A549 (cell line): Measurements from ENCODE around the gene UGT1A10. TPM values are rescaled to one million over a fixed set of nuclear protein-coding genes. Genes with fewer than 3 reads are reported as not detected.

Experiments
- ATAC-seq, 2 experiments: fragments of 200-7000 bp in 1 of 2; fragments of >200 bp in 1 of 2; cut with Nextera tagmentation in 1 of 2; cut with Tn5 transposase in 1 of 2; 3 replicates each; pipeline versions ENCODE4 v1.8.0 to v1.9.1; 2018 to 2020; ENCODE audit warnings: mild to moderate bottlenecking in 1 of 2, moderate library complexity in 1 of 2
- CTCF ChIA-PET: fragments of 300-600 bp; sonication (Branson Sonifier 250); formaldehyde crosslinking; extraction: SDS; loops from one replicate; lab custom pipeline; 2021; ENCODE audit warnings: antibody characterized with exemption, inconsistent platforms; lab: Yijun Ruan, JAX
- POLR2A ChIA-PET: fragments of 350-600 bp; formaldehyde crosslinking; extraction: SDS; loops from one replicate; lab custom pipeline; 2021; ENCODE audit warnings: antibody characterized with exemption, inconsistent platforms; lab: Yijun Ruan, JAX
- DNase-seq, 2 experiments: peaks; one replicate each; pipeline versions ENCODE4 v3.0.0 to v3.0.0-alpha.2; 2011 to 2016; ENCODE audit warnings: low read depth in 1 of 2, low spot score in 1 of 2
- FAIRE-seq: peaks from 2 replicates; lab custom pipeline; 2011; peaks lifted over from hg19 to GRCh38; lab: Jason Lieb, UNC
- H3K27ac ChIP-seq, 2 experiments: fragments of >200 bp; sonication (Bioruptor Twin); formaldehyde crosslinking; 3 replicates each; pipeline ENCODE4 v1.5.1; 2016 to 2017
- H3K4me1 ChIP-seq: fragments of >200 bp; sonication (Bioruptor Twin); formaldehyde crosslinking; 3 replicates; pipeline ENCODE4 v1.6.1; 2016
- H3K4me2 ChIP-seq: fragments of >200 bp; sonication (Bioruptor Twin); formaldehyde crosslinking; 3 replicates; pipeline ENCODE4 v1.6.1; 2016
- H3K4me3 ChIP-seq: fragments of >200 bp; sonication (Bioruptor Twin); formaldehyde crosslinking; 3 replicates; pipeline ENCODE4 v1.5.1; 2016
- H3K9me3 ChIP-seq: fragments of >200 bp; sonication (Bioruptor Twin); formaldehyde crosslinking; 3 replicates; pipeline ENCODE4 v1.6.1; 2016
- BHLHE40 ChIP-seq: IDR thresholded peaks from 2 replicates; pipeline ENCODE4 v1.6.1; 2012; ENCODE audit warnings: low read depth, low read length, inconsistent platforms
- CEBPB ChIP-seq, 2 experiments: fragments of >200 bp in 1 of 2; sonication (Bioruptor Twin) in 1 of 2; formaldehyde crosslinking in 1 of 2; IDR thresholded peaks; 2 replicates each; pipeline ENCODE4 v1.6.1; 2012 to 2016
- E2F6 ChIP-seq: IDR thresholded peaks from 2 replicates; pipeline ENCODE4 v1.6.1; 2012; ENCODE audit warnings: low read depth, borderline replicate concordance
- FOSL2 ChIP-seq, 2 experiments: fragments of 450-650 bp in 1 of 2; fragments of >200 bp in 1 of 2; sonication (Bioruptor Twin) in 1 of 2; formaldehyde crosslinking; IDR thresholded peaks; 2 replicates each; pipeline versions ENCODE4 v1.5.0 to v1.6.1; 2016 to 2020; ENCODE audit warnings: mild to moderate bottlenecking in 1 of 2, moderate library complexity in 1 of 2
- FOXS1 ChIP-seq: fragments of 250-450 bp; sonication (Bioruptor Pico); IDR thresholded peaks from 2 replicates; pipeline ENCODE4 v1.5.0; 2020; ENCODE audit warnings: mild to moderate bottlenecking, moderate library complexity
- GATA3 ChIP-seq: IDR thresholded peaks from 2 replicates; pipeline ENCODE4 v1.6.1; 2012; ENCODE audit warnings: borderline replicate concordance
- HEYL ChIP-seq: fragments of 250-450 bp; sonication (Bioruptor Pico); IDR thresholded peaks from 2 replicates; pipeline ENCODE4 v1.8.0; 2021; ENCODE audit warnings: mild to moderate bottlenecking, moderate library complexity
- HMGXB4 ChIP-seq: fragments of 250-450 bp; sonication (Bioruptor Pico); IDR thresholded peaks from 2 replicates; pipeline ENCODE4 v1.5.0; 2021; ENCODE audit warnings: mild to moderate bottlenecking, moderate library complexity, borderline replicate concordance
- HOXB13 ChIP-seq: fragments of 250-450 bp; sonication (Bioruptor Pico); IDR thresholded peaks from 2 replicates; pipeline ENCODE4 v1.5.0; 2020; ENCODE audit warnings: low read depth, mild to moderate bottlenecking, moderate library complexity
- HOXB5 ChIP-seq: fragments of 250-450 bp; sonication (Bioruptor Pico); IDR thresholded peaks from 2 replicates; pipeline ENCODE4 v1.5.0; 2020; ENCODE audit warnings: mild to moderate bottlenecking, moderate library complexity
- JUN ChIP-seq, 2 experiments: fragments of >200 bp; sonication (Bioruptor Twin); formaldehyde crosslinking; IDR thresholded peaks; 2 replicates in 1 of 2; 3 replicates in 1 of 2; pipeline ENCODE4 v1.6.1; 2016 to 2017
- JUNB ChIP-seq: fragments of >200 bp; sonication (Bioruptor Twin); formaldehyde crosslinking; IDR thresholded peaks from 2 replicates; pipeline ENCODE4 v1.6.1; 2016
- MAZ ChIP-seq: fragments of 150-350 bp; IDR thresholded peaks from 2 replicates; pipeline ENCODE4 v1.6.1; 2014; ENCODE audit warnings: antibody characterized with exemption, low read depth, low read length, borderline replicate concordance
- NFE2L2 ChIP-seq: fragments of 150-350 bp; conservative IDR thresholded peaks from 2 replicates; pipeline ENCODE4 v1.6.1; 2014; ENCODE audit warnings: low read length
- NPAS2 ChIP-seq: fragments of 250-450 bp; sonication (Bioruptor Pico); IDR thresholded peaks from 2 replicates; pipeline ENCODE4 v1.8.0; 2022; ENCODE audit warnings: mild to moderate bottlenecking, moderate library complexity, borderline replicate concordance
- NR3C1 ChIP-seq: fragments of >200 bp; sonication (Bioruptor Twin); formaldehyde crosslinking; IDR thresholded peaks from 3 replicates; pipeline ENCODE4 v1.6.1; 2017
- PHF8 ChIP-seq: fragments of 200-600 bp; sonication (generic); IDR thresholded peaks from 2 replicates; pipeline ENCODE4 v1.6.1; 2016; ENCODE audit warnings: low read depth, mild to moderate bottlenecking, antibody characterized with exemption, moderate library complexity, borderline replicate concordance
- POLR2A ChIP-seq: IDR thresholded peaks from 2 replicates; pipeline ENCODE4 v1.6.1; 2012; ENCODE audit warnings: mild to moderate bottlenecking, low read length
- RARB ChIP-seq: fragments of 250-450 bp; sonication (Bioruptor Pico); IDR thresholded peaks from 2 replicates; pipeline ENCODE4 v1.8.0; 2021; ENCODE audit warnings: mild to moderate bottlenecking, moderate library complexity
- RFX5 ChIP-seq: fragments of 450-650 bp; IDR thresholded peaks from 2 replicates; pipeline ENCODE4 v1.7.1; 2014; ENCODE audit warnings: antibody characterized with exemption, mild to moderate bottlenecking, moderate library complexity
- SMC3 ChIP-seq: fragments of >200 bp; sonication (Bioruptor Twin); formaldehyde crosslinking; IDR thresholded peaks from 3 replicates; pipeline ENCODE4 v1.6.1; 2018; ENCODE audit warnings: inconsistent platforms
- TP53 ChIP-seq: fragments of 250-450 bp; sonication (Bioruptor Pico); IDR thresholded peaks from 2 replicates; pipeline ENCODE4 v1.5.0; 2021; ENCODE audit warnings: mild to moderate bottlenecking, moderate library complexity
- ZFP36 ChIP-seq: fragments of 450-650 bp; IDR thresholded peaks from 2 replicates; pipeline ENCODE4 v1.6.1; 2014; ENCODE audit warnings: borderline replicate concordance; ENCODE audit not compliant: partially characterized antibody
- ZSCAN20 ChIP-seq: fragments of 250-450 bp; sonication (Bioruptor Pico); IDR thresholded peaks from 2 replicates; pipeline ENCODE4 v1.8.0; 2022; ENCODE audit warnings: mild to moderate bottlenecking, moderate library complexity
- WGBS: methylation state at CpG from one replicate; pipeline ENCODE4 v1.1.6; 2017; ENCODE audit errors: missing lambda C conversion rate; 5-methylcytosine and 5-hydroxymethylcytosine counted together
- polyA plus RNA-seq, 4 experiments: library from polyadenylated mRNA; depleted of rRNA in 3 of 4; stranded (reverse); fragments of >200 nt; fragmentation: RNase III in 1 of 4; extraction: RNeasy Plus Mini Kit Qiagen cat#74134 plus additional on column Dnase treatment in 1 of 4; gene quantifications; 2 replicates in 3 of 4; 3 replicates in 1 of 4; pipeline ENCODE4 v1.2.3, GENCODE V29; 2011 to 2017
- TF ChIP-seq, protein P1 (sequence below): fragments of 200-600 bp; sonication (generic); IDR thresholded peaks from 2 replicates; pipeline ENCODE4 v1.6.1; 2016; ENCODE audit warnings: antibody characterized with exemption, mild to moderate bottlenecking, moderate library complexity
- TF ChIP-seq, protein P2 (sequence below): IDR thresholded peaks from 2 replicates; pipeline ENCODE4 v1.6.1; 2012
- TF ChIP-seq, protein P3 (sequence below): fragments of 250-450 bp; sonication (Bioruptor Pico); IDR thresholded peaks from 2 replicates; pipeline ENCODE4 v1.5.0; 2020; ENCODE audit warnings: low read depth, mild to moderate bottlenecking, moderate library complexity
- TF ChIP-seq, protein P4 (sequence below): fragments of >200 bp; sonication (Bioruptor Twin); formaldehyde crosslinking; IDR thresholded peaks from 3 replicates; pipeline ENCODE4 v1.5.1; 2016
- TF ChIP-seq, protein P5 (sequence below): fragments of 150-350 bp; IDR thresholded peaks from 2 replicates; pipeline ENCODE4 v1.6.1; 2014; ENCODE audit warnings: low read depth, mild to moderate bottlenecking, low read length

The UGT1A10 gene
- polyA plus RNA-seq, 2 of the 4 experiments (the other 2 are of a cell fraction) = 0.10 TPM; not detected in 1

DNA sequence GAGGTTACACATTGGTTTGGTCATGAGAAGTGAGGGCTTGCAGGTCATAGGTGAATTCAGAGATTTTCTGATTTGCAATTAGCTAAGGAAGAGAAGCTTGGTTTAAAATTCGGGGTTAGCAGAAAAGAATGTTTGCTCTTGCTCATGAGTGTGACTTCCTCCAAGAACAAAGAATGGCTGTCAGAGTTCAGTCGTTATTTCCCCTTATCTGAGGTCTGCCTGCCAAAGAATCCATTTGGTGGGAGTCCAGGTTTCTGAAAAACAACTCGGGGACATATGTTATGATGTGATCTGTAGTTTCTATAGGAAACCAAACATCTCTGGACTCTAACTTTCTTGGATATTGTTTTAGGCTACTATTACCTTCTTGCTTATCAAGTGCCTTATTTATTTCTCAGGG is 53.3 kb downstream of the UGT1A10 start (continued):
- TF ChIP-seq, protein P1, sequence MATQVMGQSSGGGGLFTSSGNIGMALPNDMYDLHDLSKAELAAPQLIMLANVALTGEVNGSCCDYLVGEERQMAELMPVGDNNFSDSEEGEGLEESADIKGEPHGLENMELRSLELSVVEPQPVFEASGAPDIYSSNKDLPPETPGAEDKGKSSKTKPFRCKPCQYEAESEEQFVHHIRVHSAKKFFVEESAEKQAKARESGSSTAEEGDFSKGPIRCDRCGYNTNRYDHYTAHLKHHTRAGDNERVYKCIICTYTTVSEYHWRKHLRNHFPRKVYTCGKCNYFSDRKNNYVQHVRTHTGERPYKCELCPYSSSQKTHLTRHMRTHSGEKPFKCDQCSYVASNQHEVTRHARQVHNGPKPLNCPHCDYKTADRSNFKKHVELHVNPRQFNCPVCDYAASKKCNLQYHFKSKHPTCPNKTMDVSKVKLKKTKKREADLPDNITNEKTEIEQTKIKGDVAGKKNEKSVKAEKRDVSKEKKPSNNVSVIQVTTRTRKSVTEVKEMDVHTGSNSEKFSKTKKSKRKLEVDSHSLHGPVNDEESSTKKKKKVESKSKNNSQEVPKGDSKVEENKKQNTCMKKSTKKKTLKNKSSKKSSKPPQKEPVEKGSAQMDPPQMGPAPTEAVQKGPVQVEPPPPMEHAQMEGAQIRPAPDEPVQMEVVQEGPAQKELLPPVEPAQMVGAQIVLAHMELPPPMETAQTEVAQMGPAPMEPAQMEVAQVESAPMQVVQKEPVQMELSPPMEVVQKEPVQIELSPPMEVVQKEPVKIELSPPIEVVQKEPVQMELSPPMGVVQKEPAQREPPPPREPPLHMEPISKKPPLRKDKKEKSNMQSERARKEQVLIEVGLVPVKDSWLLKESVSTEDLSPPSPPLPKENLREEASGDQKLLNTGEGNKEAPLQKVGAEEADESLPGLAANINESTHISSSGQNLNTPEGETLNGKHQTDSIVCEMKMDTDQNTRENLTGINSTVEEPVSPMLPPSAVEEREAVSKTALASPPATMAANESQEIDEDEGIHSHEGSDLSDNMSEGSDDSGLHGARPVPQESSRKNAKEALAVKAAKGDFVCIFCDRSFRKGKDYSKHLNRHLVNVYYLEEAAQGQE = no peak
- TF ChIP-seq HOXB13 (CRISPR knock-in tag) (no peak), CEBPB (IDR thresholded peaks at IDR 0.05) (no peak), HEYL (no peak), RFX5 (no peak), FOSL2 (IDR thresholded peaks at IDR 0.05) (no peak), FOSL2 (CRISPR knock-in tag; IDR thresholded peaks at IDR 0.05) (no peak), E2F6 (no peak)

GRCh38 chr2:233690444-233690843 is 54.2 kb downstream of the UGT1A10 start:
- DNase-seq (peak in 1 of 2 experiments; percentile 71), FAIRE-seq (no peak), ATAC-seq (peak; percentile 64 to 66; a peak in 5 of 6 replicates)
- WGBS = 33% methylated on average over 4 of the region's 4 CpGs
- CTCF ChIA-PET = interaction anchor here (1.0 to 2.0 kb wide), 5 partner anchors 19 to 286 kb away, joined by 3 to 6 read pairs (median 3); no protein-coding TSS in a partner anchor
- Histone ChIP-seq H3K4me2 (peak overlapping the region; percentile 35), H3K4me1 (peaks cover 52% of the 10 kb centered on the region), H3K27ac (peak overlapping the region; percentile 85 to 100), H3K4me3 (no peak overlapping the region), H3K9me3 (peaks cover 51% of the 10 kb centered on the region)
- POLR2A ChIA-PET = interaction anchor here (1.0 to 1.4 kb wide), 3 partner anchors 10 to 204 kb away, joined by 3 to 4 read pairs (median 4); no protein-coding TSS in a partner anchor
- no peak for TF ChIP-seq NPAS2 (CRISPR knock-in tag)
- TF ChIP-seq ZSCAN20 (CRISPR knock-in tag) = no peak
- TF ChIP-seq MAZ = no peak
- no peak for TF ChIP-seq FOXS1 (CRISPR knock-in tag)
- TF ChIP-seq, protein P2, sequence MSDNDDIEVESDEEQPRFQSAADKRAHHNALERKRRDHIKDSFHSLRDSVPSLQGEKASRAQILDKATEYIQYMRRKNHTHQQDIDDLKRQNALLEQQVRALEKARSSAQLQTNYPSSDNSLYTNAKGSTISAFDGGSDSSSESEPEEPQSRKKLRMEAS = peak; percentile 23; the same call in 1 of the 2 replicates
- TF ChIP-seq CEBPB (IDR thresholded peaks at IDR 0.05) = 0 out of 4 replicates have a peak, but pooled peaks of 1 of the 2 experiments have one; percentile 39
- no peak for TF ChIP-seq BHLHE40
- TF ChIP-seq, protein P3, sequence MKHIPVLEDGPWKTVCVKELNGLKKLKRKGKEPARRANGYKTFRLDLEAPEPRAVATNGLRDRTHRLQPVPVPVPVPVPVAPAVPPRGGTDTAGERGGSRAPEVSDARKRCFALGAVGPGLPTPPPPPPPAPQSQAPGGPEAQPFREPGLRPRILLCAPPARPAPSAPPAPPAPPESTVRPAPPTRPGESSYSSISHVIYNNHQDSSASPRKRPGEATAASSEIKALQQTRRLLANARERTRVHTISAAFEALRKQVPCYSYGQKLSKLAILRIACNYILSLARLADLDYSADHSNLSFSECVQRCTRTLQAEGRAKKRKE (CRISPR knock-in tag) = no peak
- TF ChIP-seq JUN (IDR thresholded peaks at IDR 0.05) = 0 out of 5 replicates have a peak, but pooled peaks of 1 of the 2 experiments have one; percentile 19
- TF ChIP-seq POLR2A = no peak
- TF ChIP-seq, protein P4, sequence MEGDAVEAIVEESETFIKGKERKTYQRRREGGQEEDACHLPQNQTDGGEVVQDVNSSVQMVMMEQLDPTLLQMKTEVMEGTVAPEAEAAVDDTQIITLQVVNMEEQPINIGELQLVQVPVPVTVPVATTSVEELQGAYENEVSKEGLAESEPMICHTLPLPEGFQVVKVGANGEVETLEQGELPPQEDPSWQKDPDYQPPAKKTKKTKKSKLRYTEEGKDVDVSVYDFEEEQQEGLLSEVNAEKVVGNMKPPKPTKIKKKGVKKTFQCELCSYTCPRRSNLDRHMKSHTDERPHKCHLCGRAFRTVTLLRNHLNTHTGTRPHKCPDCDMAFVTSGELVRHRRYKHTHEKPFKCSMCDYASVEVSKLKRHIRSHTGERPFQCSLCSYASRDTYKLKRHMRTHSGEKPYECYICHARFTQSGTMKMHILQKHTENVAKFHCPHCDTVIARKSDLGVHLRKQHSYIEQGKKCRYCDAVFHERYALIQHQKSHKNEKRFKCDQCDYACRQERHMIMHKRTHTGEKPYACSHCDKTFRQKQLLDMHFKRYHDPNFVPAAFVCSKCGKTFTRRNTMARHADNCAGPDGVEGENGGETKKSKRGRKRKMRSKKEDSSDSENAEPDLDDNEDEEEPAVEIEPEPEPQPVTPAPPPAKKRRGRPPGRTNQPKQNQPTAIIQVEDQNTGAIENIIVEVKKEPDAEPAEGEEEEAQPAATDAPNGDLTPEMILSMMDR = no peak
- TF ChIP-seq SMC3 = no peak
- no peak for TF ChIP-seq RFX5
- TF ChIP-seq ZFP36 = no peak
- peak; percentile 75; the same call in 1 of the 2 replicates for TF ChIP-seq GATA3
- TF ChIP-seq, protein P5, sequence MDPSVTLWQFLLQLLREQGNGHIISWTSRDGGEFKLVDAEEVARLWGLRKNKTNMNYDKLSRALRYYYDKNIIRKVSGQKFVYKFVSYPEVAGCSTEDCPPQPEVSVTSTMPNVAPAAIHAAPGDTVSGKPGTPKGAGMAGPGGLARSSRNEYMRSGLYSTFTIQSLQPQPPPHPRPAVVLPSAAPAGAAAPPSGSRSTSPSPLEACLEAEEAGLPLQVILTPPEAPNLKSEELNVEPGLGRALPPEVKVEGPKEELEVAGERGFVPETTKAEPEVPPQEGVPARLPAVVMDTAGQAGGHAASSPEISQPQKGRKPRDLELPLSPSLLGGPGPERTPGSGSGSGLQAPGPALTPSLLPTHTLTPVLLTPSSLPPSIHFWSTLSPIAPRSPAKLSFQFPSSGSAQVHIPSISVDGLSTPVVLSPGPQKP = no peak
- TF ChIP-seq HMGXB4 (CRISPR knock-in tag) = no peak
- no peak for TF ChIP-seq JUNB
- TF ChIP-seq HOXB5 (CRISPR knock-in tag) = no peak
- no peak for TF ChIP-seq PHF8
- TF ChIP-seq TP53 = no peak
- no peak for TF ChIP-seq RARB (CRISPR knock-in tag)
- TF ChIP-seq NR3C1 = no peak
- no peak for TF ChIP-seq NFE2L2
